SKM-1 (cell line): Measurements from ENCODE around the gene MUTYH.
"Not testable (repeated sequence)": the region's sequence is repeated elsewhere in the genome, so short reads cannot be mapped to it uniquely, and the experiment has no call there.

ENCODE experiments used
- DNase-seq: peaks from one replicate; lab custom pipeline; 2025; ENCODE audit not compliant: unreplicated experiment; lab: John Stamatoyannopoulos, UW

MUTYH gene

DNA sequence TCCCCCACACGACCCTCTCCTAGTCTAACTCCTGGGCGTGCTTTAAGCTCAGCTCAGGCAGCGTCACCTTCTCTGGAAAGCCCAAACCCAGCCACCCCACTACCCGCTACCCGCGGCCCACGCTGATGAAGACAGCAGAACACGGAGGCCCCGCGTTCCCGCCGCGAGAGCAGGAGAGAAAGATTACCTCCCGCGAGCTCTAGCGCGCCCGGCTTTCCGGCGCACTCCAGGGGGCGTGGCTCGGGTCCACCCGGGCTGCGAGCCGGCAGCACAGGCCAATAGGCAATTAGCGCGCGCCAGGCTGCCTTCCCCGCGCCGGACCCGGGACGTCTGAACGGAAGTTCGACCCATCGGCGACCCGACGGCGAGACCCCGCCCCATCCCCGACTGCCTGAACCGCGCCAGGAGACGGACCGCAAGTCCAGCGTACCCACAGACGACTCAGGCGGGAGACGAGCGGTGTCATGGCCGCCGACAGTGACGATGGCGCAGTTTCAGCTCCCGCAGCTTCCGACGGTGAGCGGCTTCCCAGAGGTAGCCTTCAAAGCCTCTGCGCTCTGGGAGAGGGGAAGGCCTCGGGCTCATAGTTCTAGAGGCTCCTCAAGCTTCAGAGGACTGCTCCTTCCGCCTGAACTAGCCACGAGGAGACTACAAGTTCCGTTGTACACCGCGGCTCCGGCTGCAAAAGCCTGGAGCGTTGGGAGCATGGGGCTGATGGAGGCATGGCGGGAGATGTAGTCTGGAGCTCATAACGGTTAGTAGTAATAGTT lies at the start of gene MUTYH, which contains the start of gene TOE1:
Gene MUTYH, minus strand, starts transcription at position 652 of the 770 bp plus-strand sequence. CDS start 5,935 bp downstream, outside the sequence.
Gene TOE1, plus strand, starts transcription at position 382 of the 770 bp plus-strand sequence. Its CDS starts 83 bp downstream, at position 465.
- DNase-seq = peak; percentile 89

DNA sequence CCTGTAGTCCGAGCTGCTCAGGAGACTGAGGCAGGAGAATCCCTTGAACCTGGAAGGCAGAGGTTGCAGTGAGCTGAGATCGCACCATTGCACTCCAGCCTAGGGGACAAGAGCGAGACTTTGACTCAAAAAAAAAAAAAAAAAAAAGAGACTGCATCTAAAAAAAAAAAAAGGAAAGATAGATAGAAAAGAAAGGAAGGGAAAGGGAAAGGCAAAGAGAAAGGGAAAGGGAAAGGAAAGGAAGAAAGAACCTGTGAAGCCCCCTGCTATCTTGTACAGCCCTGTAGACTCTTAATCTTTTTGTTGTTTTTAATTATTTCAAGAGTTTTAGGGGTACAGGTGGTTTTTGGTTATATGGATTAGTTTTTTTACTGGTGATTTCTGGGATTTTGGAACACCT lies 46.0 kb upstream of the MUTYH start:
- no peak for DNase-seq

DNA sequence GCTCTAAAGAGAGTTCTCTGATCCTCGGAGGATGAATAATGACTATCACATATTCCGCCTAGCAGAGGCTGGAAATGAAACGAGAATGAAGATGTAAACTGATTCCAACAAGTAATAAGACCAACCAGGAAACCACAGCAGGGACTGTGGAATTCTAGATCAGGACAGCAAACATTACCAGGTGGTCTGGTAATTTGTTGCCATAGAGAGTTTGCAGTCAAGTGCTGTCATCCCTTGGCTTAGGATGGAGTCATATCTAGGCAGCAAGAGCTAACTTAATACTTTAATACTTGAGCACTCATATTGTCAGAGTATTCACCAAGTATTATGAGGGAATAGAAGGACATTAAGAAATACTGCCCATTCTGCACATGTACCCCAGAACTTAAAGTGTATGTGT lies 45.1 kb upstream of the MUTYH start:
- no peak for DNase-seq

DNA sequence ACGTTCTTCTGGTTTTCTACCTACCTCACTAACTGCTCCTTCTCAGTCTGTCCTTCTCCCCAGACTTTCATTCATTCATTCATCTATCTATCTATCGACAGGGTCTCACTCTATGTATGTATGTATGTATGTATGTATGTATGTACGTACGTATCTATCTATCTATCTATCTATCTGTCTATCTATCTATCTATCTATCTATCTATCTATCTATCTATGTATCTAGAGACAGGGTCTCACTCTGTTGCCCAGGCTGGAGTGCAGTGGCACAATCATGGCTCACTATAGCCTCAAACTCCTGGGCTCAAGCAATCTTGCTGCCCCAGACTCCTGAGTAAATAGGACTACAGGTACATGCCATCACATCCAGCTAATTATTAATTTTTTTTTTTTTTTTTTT lies 44.0 kb upstream of the MUTYH start:
- not testable (repeated sequence) for DNase-seq

DNA sequence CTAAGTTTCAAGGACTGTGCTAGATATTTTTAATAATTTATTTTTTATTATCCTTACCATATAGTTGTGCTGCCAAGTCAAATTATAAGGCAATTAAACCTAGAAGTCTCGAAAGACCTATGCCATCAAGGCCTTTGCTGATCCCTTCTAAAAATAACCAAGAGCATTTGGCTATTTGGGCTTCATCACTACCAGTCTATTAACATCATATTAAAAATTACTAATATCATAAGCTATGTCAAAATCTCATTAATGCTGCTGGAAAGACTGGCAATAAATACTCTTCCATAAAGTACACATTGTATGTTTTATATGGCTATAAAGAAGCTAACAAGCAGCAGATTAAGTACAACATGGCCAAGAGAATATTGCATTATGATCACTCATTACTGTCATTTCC lies 43.0 kb upstream of the MUTYH start:
- no peak for DNase-seq

DNA sequence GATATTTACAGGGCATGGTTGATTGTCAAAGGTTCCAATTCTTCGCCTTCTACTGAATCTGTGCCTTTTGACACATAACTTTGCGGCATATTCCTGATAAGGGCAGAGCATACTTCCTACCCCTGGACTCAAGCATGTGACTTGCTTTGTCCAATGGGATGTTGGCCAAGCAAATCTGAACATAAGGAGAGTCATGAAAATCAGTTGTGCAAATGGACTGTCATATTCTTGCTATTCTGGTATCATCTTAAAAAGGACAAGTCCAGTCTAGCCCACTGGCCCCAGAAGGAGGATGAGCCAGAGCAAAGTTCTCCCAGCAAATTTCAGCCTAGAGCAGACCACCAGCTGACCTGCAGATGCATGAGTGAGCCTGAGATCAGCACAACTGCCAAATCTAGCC lies 41.0 kb upstream of the MUTYH start:
- no peak for DNase-seq

DNA sequence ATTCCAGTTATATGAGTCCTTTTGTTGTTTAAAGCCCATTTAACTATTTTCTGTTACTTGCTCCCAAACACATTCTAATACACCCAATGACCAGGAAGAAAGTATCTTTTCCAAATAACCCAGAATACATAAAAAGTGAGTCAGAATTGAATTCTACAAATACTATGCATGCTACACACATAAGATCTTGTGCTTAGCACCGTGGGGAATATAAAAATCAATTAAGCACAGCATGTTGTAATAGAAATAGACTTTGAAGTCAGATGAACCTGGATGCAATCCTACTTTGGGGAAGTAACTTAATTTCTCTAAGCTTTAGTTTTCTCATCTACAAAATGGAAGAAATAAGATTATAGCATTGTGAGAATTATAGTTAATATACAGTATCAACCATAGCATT lies 40.5 kb upstream of the MUTYH start:
- no peak for DNase-seq

GRCh38 chr1:45380125-45380524 lies 39.9 kb upstream of the MUTYH start:
- no peak for DNase-seq

GRCh38 chr1:45379524-45379923 lies 39.3 kb upstream of the MUTYH start:
- no peak for DNase-seq

DNA sequence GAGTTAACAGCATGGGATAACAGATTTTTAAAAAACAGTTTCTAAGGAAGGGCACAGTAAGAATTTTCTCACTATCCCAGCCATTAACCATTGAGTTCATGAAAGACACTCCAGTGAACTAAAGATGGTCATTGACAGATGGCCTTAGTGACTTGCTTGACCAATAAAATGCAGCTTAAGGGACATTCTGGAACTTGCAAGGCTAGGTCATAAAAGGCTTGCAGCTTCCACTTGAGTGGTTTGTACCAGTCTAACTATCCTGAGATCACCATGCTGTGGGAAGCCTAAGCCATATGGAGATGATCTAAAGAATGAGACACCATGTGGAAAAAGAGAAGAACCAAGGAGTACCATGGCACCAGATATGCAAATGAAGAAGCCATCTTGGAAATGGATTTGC lies 37.9 kb upstream of the MUTYH start:
- DNase-seq = no peak

DNA sequence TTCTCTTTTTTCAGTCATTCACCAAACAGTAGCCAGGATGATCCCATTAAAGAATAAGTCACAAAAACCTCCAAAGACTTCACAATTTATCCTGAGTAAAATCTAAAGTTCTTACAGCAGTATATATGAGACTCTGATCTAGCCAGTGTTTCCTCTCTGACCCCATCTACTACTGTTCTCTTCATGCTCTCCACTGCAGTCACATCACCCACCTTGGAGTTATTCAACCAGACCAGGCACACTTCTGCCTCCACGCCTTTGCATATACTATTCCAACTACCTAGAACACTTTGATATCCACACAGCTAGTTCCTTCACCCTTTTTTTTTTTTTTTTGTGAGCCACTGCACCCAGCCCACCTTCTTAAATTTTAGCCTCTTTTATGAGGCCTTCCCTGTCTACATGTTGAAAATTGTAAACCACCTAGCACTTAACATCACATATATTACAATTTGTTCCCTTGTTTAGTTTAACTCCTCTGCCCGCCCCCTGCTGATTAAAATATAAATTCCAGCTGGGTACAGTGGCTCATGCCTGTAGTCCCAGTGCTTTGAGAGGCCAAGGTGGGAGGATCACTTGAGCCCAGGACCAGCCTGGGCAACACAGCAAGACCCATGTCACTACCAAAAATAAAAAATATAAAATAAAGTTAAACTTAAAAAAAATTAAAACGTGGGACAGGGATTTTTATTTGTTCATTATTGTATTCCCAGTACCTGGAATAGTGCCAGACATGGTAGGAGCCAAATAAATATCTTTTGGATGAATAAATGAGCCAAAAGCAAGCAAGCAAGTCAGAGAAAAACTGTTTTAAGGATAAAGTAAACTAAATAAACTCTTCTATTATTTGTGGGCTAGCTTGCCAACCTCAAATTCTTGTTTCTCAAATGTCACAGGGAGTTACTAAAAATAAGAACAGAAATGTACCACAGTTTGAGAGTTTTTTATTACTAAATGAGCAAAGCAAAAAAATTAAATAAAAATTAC lies 35.2 kb upstream of the MUTYH start:
- DNase-seq = no peak

GRCh38 chr1:45373573-45373972 lies 33.3 kb upstream of the MUTYH start:
- DNase-seq = no peak

- DNase-seq = no peak
These were observed 30.3 kb upstream of the MUTYH start for GRCh38 chr1:45370575-45370974.

DNA sequence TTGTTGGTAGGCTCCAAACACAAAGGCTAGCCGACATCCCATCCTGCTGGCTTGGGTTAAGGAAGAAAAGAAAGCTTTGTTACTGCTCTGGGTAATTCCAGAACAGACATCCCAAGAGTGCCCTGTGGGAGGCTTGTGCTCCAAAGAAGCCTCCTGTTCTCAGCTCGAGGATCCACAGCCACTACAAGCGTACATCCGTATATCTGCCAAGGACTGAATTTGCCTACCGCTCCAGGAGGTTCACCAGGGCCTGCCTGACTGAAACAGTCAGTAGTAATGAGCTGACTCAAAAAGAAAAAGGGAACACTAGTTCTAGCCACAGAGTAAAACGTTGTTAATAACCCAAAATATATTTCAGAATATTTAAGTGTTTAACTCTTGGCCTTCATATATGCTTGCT lies 24.8 kb upstream of the MUTYH start:
- no peak for DNase-seq

GRCh38 chr1:45364294-45364693 lies 24.1 kb upstream of the MUTYH start:
- no peak for DNase-seq

- DNase-seq = not testable (repeated sequence)
These were observed 20.7 kb upstream of the MUTYH start for GRCh38 chr1:45360981-45361380.

- DNase-seq = no peak
These were observed 19.8 kb upstream of the MUTYH start for GRCh38 chr1:45359882-45360513.

- no peak for DNase-seq
These were observed 15.9 kb upstream of the MUTYH start for GRCh38 chr1:45356186-45356585.

GRCh38 chr1:45355683-45356082 lies 15.4 kb upstream of the MUTYH start:
- no peak for DNase-seq

DNA sequence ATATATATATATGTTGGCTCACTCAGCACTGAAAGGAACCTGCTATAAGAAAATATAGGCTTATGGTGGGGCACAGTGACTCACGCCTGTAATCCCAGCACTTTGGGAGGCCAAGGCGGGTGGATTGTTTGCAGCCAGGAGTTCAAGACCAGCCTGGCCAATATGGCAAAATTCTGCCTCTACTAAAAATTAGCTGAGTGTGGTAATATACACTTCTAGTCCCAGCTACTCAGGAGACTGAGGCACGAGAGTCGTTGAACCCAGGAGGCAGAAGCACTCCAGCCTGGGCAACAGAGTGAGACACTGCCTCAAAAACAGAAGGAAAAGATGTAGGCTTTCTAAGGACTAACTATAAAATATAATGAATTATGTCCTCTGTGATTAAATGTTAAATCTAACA lies 14.6 kb upstream of the MUTYH start:
- no peak for DNase-seq

GRCh38 chr1:45353685-45354084 lies 13.4 kb upstream of the MUTYH start:
- no peak for DNase-seq
